ENCODE data around the gene RAD51D. TPM values are rescaled to one million over a fixed set of nuclear protein-coding genes. Genes with fewer than 3 reads are reported as not detected.
A peak's percentile ranks its signal among the peaks of the same experiment; 100 is the strongest.

The RAD51D gene
- total and polyA plus RNA-seq, 3 experiments from 2014 or later, result 11.9 to 29.8 (median 27.5) TPM

GRCh38 chr17:35082073-35082657, 37.5 kb downstream of the RAD51D start:
- H3K4me3 Mint-ChIP-seq, result peak overlapping the region in 6 of 7 donors; percentile 43 to 81 (median 56)

GRCh38 chr17:35081638-35082037, 38.0 kb downstream of the RAD51D start:
- H3K4me1 ChIP-seq (ENCODE audit: insufficient read depth, low read length), result peaks cover 45% of the 10 kb centered on the region
- peaks cover 0 to 7% (median 0%) of the 10 kb centered on the region in 3 donors for H3K36me3 Mint-ChIP-seq
- peaks cover 67 to 84% (median 78%) of the 10 kb centered on the region in 3 donors for H3K4me1 Mint-ChIP-seq
- ChIA-PET CTCF (interaction anchor here (1.0 to 3.1 kb wide), 3 partner anchors 8 to 26 kb away, joined by 3 to 14 read pairs (median 3); partner anchors contain the start of gene RFFL), POLR2A (interaction anchor here (0.6 kb wide), 1 partner anchor 17 kb away, joined by 11 read pairs; no protein-coding TSS in a partner anchor)
- no peak overlapping the region for H3K27ac ChIP-seq (ENCODE audit: low read depth, low read length)
- H3K9me3 ChIP-seq (ENCODE audit: low read length), result no peaks in the 10 kb centered on the region
- H3K4me3 Mint-ChIP-seq, result no peak overlapping the region
- DNase-seq, result no peak
- no peaks in the 10 kb centered on the region for H3K36me3 ChIP-seq (ENCODE audit: insufficient read depth, low read length)
- peak overlapping the region in 5 of 8 donors; percentile 27 to 70 (median 58) for H3K27ac Mint-ChIP-seq
- H3K9me3 Mint-ChIP-seq, result no peaks in the 10 kb centered on the region
- H3K27me3 ChIP-seq (ENCODE audit: insufficient read depth, low read length, poor library complexity, severe bottlenecking), result no peaks in the 10 kb centered on the region
- H3K27me3 Mint-ChIP-seq, result no peaks in the 10 kb centered on the region
- no peak overlapping the region for H3K4me3 ChIP-seq (ENCODE audit: low read length)

More at GRCh38 chr17:35082073-35082657, 37.5 kb downstream of the RAD51D start:
- H3K9me3 ChIP-seq (ENCODE audit: low read length), result no peaks in the 10 kb centered on the region
- ChIA-PET POLR2A (interaction anchor here (0.6 kb wide), 1 partner anchor 18 kb away, joined by 11 read pairs; no protein-coding TSS in a partner anchor), CTCF (interaction anchor here (1.0 to 3.1 kb wide), 3 partner anchors 9 to 26 kb away, joined by 3 to 14 read pairs (median 3); partner anchors contain the start of gene RFFL)
- no peak for DNase-seq
- H3K36me3 ChIP-seq (ENCODE audit: insufficient read depth, low read length), result no peaks in the 10 kb centered on the region
- Mint-ChIP-seq H3K27me3 (no peaks in the 10 kb centered on the region), H3K36me3 (peaks cover 0 to 7% (median 0%) of the 10 kb centered on the region in 3 donors), H3K4me1 (peaks cover 69 to 84% (median 79%) of the 10 kb centered on the region in 3 donors), H3K9me3 (no peaks in the 10 kb centered on the region), H3K27ac (peak overlapping the region; percentile 40 to 98 (median 92))
- H3K27me3 ChIP-seq (ENCODE audit: insufficient read depth, low read length, poor library complexity, severe bottlenecking), result no peaks in the 10 kb centered on the region
- peaks cover 50% of the 10 kb centered on the region for H3K4me1 ChIP-seq (ENCODE audit: insufficient read depth, low read length)
- no peak overlapping the region for H3K4me3 ChIP-seq (ENCODE audit: low read length)
- H3K27ac ChIP-seq (ENCODE audit: low read depth, low read length), result no peak overlapping the region

- H3K9me3 Mint-ChIP-seq, result no peaks in the 10 kb centered on the region
- H3K27me3 ChIP-seq (ENCODE audit: insufficient read depth, low read length, poor library complexity, severe bottlenecking), result no peaks in the 10 kb centered on the region
- peak overlapping the region; percentile 0 to 73 (median 30) for H3K27ac Mint-ChIP-seq
- peak overlapping the region in 3 of 7 donors; percentile 14 to 39 (median 15) for H3K4me3 Mint-ChIP-seq
- peaks cover 0 to 8% (median 0%) of the 10 kb centered on the region in 3 donors for H3K36me3 Mint-ChIP-seq
- H3K4me1 Mint-ChIP-seq, result peaks cover 58 to 77% (median 72%) of the 10 kb centered on the region in 3 donors
- H3K4me3 ChIP-seq (ENCODE audit: low read length), result no peak overlapping the region
- no peak for DNase-seq
- POLR2A ChIA-PET, result interaction anchor here (0.5 kb wide), 1 partner anchor 121 kb away, joined by 4 read pairs; no protein-coding TSS in a partner anchor
- H3K27ac ChIP-seq (ENCODE audit: low read depth, low read length), result no peak overlapping the region
- H3K4me1 ChIP-seq (ENCODE audit: insufficient read depth, low read length), result peaks cover 36% of the 10 kb centered on the region
- no peaks in the 10 kb centered on the region for H3K9me3 ChIP-seq (ENCODE audit: low read length)
- CTCF ChIA-PET, result no interaction called here
- H3K27me3 Mint-ChIP-seq, result no peaks in the 10 kb centered on the region
- H3K36me3 ChIP-seq (ENCODE audit: insufficient read depth, low read length), result no peaks in the 10 kb centered on the region
Observed at GRCh38 chr17:35080536-35080935, 39.1 kb downstream of the RAD51D start.

GRCh38 chr17:35079547-35080423, 39.9 kb downstream of the RAD51D start:
- Histone ChIP-seq H3K27ac (ENCODE audit: low read depth, low read length) (no peak overlapping the region), H3K4me1 (ENCODE audit: insufficient read depth, low read length) (peaks cover 43% of the 10 kb centered on the region), H3K4me3 (ENCODE audit: low read length) (no peak overlapping the region), H3K27me3 (ENCODE audit: insufficient read depth, low read length, poor library complexity, severe bottlenecking) (no peaks in the 10 kb centered on the region), H3K36me3 (ENCODE audit: insufficient read depth, low read length) (no peaks in the 10 kb centered on the region), H3K9me3 (ENCODE audit: low read length) (no peaks in the 10 kb centered on the region)
- ChIA-PET POLR2A (no interaction called here), CTCF (interaction anchor here (1.1 kb wide), 1 partner anchor 17 kb away, joined by 3 read pairs; the partner anchor contains the start of gene RFFL)
- DNase-seq, result no peak
- Mint-ChIP-seq H3K9me3 (no peaks in the 10 kb centered on the region), H3K4me1 (peaks cover 59 to 77% (median 72%) of the 10 kb centered on the region in 3 donors), H3K27ac (peak overlapping the region; percentile 0 to 71 (median 23)), H3K27me3 (no peaks in the 10 kb centered on the region), H3K4me3 (peak overlapping the region in 3 of 7 donors; percentile 6 to 39 (median 17)), H3K36me3 (peaks cover 0 to 5% (median 0%) of the 10 kb centered on the region in 3 donors)

GRCh38 chr17:35076874-35077273, 42.8 kb downstream of the RAD51D start:
- no peak for DNase-seq
- Histone ChIP-seq H3K9me3 (ENCODE audit: low read length) (no peaks in the 10 kb centered on the region), H3K36me3 (ENCODE audit: insufficient read depth, low read length) (no peaks in the 10 kb centered on the region), H3K27ac (ENCODE audit: low read depth, low read length) (no peak overlapping the region), H3K27me3 (ENCODE audit: insufficient read depth, low read length, poor library complexity, severe bottlenecking) (no peaks in the 10 kb centered on the region), H3K4me1 (ENCODE audit: insufficient read depth, low read length) (peaks cover 57% of the 10 kb centered on the region), H3K4me3 (ENCODE audit: low read length) (no peak overlapping the region)
- H3K27ac Mint-ChIP-seq, result no peak overlapping the region
- ChIA-PET CTCF (interaction anchor here (1.2 kb wide), 1 partner anchor 53 kb away, joined by 3 read pairs; no protein-coding TSS in a partner anchor), POLR2A (interaction anchor here (0.6 to 1.0 kb wide), 4 partner anchors 11 to 519 kb away, joined by 3 to 7 read pairs (median 3); no protein-coding TSS in a partner anchor)
- peaks cover 72 to 87% (median 83%) of the 10 kb centered on the region in 3 donors for H3K4me1 Mint-ChIP-seq
- H3K36me3 Mint-ChIP-seq, result peaks cover 0 to 3% (median 0%) of the 10 kb centered on the region in 3 donors
- no peaks in the 10 kb centered on the region for H3K9me3 Mint-ChIP-seq
- H3K27me3 Mint-ChIP-seq, result no peaks in the 10 kb centered on the region
- H3K4me3 Mint-ChIP-seq, result no peak overlapping the region

- peaks cover 57% of the 10 kb centered on the region for H3K4me1 ChIP-seq (ENCODE audit: insufficient read depth, low read length)
- ChIA-PET POLR2A (interaction anchor here (0.5 to 0.7 kb wide), 2 partner anchors 22 to 65 kb away, joined by 3 to 5 read pairs; no protein-coding TSS in a partner anchor), CTCF (interaction anchor here (1.0 to 3.5 kb wide), 4 partner anchors 11 to 689 kb away, joined by 3 to 25 read pairs (median 6); partner anchors contain the start of gene RFFL)
- Mint-ChIP-seq H3K36me3 (peaks cover 0 to 10% (median 0%) of the 10 kb centered on the region in 3 donors), H3K27ac (peak overlapping the region in 7 of 8 donors; percentile 54 to 80 (median 66)), H3K9me3 (no peaks in the 10 kb centered on the region), H3K4me1 (peaks cover 62 to 83% (median 78%) of the 10 kb centered on the region in 3 donors), H3K4me3 (peak overlapping the region in 5 of 7 donors; percentile 10 to 60 (median 48)), H3K27me3 (no peaks in the 10 kb centered on the region)
- H3K9me3 ChIP-seq (ENCODE audit: low read length), result no peaks in the 10 kb centered on the region
- no peaks in the 10 kb centered on the region for H3K36me3 ChIP-seq (ENCODE audit: insufficient read depth, low read length)
- H3K27ac ChIP-seq (ENCODE audit: low read depth, low read length), result no peak overlapping the region
- H3K27me3 ChIP-seq (ENCODE audit: insufficient read depth, low read length, poor library complexity, severe bottlenecking), result no peaks in the 10 kb centered on the region
- DNase-seq, result no peak
- H3K4me3 ChIP-seq (ENCODE audit: low read length), result no peak overlapping the region
Observed at GRCh38 chr17:35074711-35075707, 44.7 kb downstream of the RAD51D start.

Measured in CD8-positive, alpha-beta memory T cell (primary cell).